ENCODE measurements around the gene LURAP1L.

Gene LURAP1L

DNA sequence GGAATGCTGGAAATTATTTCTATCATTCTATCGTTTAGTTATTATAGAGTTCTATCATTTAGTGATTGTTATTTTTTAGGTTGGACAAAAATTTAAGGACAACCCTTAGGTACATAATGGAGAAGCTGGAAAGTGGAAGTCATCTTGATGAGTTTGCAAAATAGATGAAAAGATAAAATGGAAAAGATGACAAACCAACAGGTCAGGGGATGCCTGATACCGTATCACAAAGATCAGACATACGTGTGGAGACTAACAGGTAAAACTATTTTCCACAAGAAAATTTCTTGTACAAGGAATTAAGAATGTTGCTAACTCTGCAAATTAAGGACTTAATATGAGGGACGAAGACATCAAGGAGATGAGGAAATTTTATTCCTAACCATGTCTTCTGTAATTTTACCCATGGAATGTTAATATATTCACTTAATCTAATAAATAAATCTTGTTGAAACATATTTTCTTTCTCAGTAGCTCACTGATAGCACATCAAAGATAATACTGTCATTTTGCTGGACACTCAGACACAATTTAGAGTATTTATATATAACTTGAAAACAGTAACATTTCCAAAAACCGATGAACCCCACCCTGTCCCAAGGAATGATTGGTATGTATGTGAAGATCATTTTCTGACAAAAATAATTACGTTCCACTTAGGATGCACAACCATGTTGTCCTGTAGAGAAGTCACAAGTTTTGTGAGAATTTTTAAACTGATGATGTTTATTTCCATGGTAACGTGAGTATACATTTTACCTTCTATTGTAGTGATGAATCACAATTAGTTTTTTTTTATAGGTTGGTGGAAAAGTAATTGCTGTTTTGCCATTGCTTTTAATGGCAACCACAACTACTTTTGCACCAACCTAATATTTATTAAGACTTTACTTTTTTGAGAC is 2.6 kb downstream of the LURAP1L start:
- no peak for DNase-seq

GRCh38 chr9:12778389-12778788 is 3.6 kb downstream of the LURAP1L start:
- DNase-seq, result no peak

GRCh38 chr9:12781226-12781733 is 6.5 kb downstream of the LURAP1L start:
- DNase-seq, result no peak

DNA sequence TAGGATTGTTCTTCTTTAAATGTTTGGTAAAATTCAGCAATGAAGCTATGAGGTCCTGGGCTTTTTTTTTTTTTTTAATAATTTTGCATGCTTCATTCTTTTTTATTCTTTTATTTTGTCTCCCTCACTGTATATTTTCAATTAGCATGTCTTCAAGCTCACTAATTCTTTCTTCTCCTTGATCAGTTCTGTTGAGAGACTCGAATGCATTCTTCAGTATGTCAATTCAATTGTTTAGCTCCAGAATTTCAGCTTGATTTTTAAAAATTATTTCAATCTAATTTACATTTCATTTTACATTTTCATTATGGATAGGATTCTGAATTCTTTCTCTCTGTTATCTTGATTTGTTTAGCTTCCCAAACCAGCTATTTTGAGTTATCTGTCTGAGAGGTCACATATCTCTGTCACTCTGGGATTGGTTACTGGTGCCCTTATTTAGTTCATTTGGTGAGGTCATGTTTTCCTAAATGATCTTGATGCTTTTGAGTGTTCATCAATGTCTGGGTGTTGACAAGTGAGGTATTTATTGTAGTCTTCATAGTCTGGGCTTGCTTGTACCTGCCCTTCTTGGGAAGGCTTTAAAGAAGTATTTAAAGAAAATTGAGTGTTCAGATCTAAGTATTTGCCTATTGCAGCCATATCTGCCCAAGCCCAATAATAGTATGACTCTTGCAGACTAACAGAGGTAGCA is 9.1 kb downstream of the LURAP1L start:
- no peak for DNase-seq

DNA sequence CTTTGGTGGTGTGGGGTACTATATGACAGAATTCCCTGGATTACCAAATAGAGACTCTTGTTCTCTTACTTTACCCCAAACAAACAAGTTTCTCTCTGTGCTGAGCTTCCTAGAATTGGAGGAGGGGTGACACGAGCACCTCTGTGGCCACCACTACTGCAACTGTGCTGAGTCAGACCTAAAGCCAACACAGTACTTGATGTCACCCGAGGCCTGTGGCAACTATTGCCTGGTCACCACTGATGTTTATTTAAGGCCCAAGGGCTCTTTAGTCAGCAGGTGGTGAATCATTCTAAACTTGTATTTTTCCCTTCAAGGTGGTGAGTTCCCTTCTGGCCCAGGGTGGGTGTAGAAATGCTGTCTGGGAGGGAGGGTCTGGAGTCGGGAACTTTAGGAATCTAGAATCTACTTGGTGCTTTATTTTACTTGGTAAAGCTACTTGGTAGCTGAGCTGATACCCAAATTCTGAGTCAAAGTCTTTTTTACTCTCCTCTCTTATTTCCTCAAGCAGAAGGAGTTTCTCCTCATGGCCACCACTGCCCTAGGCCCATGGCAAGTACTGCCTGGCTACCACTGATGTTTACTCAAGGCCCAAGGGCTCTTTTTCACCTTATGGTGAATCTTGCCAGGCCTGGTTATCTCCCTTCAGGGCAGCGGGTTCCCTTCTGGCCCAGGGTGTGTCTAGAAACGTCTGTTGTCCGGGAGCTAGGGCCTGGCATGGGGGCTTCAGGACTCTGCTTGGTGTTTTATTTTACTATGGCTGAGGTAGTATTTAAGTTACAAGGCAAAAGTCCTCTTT is 9.8 kb downstream of the LURAP1L start:
- DNase-seq, result peak; percentile 51

DNA sequence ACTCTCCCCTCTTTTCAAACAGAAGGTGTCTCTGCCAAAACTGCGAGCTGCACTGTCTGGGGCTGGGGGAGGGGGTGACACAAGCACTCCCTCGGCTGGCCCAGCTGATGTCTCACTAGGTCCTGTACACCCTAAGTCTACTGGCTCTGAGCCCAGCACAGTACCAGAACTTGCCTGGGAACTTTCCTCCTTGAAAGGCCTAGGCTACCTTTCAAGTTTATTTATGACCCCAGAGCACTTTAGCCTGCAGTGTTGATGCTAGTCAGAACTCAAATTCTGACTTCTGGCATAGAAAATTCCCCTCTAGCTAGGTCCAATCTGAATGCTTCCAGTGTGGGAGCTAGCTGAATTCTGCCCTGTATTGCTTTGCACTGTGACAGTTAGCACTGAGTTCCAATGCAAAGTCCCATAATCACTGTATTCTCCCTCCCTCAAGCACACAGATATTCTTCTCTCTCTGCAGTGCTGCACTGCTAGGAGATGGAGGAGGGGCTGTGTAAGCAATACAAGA is 10.5 kb downstream of the LURAP1L start:
- no peak for DNase-seq

GRCh38 chr9:12785941-12786340 is 11.1 kb downstream of the LURAP1L start:
- DNase-seq, result no peak

DNA sequence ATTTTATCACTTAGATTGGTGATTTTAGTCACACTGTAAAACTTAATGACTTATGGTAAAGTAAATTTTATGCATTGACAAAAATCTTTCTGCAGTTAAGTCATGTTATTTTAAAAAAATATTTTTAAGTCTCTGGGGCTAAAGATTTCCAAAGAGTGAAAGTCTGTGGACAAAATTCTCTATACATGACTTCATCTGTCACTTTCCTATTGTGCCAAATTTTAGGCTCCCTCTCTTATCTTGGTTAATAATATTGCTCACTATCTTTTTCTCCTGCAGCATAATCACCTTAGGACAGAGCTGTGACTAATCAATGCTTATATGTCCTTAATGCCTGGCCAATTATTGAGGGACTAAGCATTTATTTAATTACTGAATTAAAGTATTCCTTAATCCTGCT is 15.2 kb downstream of the LURAP1L start:
- DNase-seq, result no peak

- DNase-seq, result no peak
Observed at GRCh38 chr9:12790883-12791282, 16.1 kb downstream of the LURAP1L start.

GRCh38 chr9:12794101-12794799 is 19.4 kb downstream of the LURAP1L start:
- DNase-seq, result no peak

DNA sequence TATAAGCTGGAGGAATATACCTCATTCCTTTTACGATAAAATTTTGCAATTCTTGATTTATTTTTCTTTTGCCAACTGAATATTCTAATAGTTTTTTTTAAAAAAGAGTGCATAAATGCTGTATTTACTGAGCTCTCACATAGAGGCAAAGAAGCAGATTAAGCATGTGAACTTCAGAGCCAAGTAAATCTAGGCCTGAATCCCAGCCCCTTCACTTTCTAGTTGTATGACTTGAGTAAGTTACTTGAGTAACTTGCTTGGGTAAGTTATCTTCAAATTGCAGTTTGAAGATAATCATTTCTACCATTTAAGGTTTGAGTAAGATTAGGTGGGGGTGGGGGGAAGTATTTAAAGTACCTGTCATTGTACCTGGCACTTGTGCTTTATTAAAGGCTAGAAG is 21.8 kb downstream of the LURAP1L start:
- DNase-seq, result no peak

DNA sequence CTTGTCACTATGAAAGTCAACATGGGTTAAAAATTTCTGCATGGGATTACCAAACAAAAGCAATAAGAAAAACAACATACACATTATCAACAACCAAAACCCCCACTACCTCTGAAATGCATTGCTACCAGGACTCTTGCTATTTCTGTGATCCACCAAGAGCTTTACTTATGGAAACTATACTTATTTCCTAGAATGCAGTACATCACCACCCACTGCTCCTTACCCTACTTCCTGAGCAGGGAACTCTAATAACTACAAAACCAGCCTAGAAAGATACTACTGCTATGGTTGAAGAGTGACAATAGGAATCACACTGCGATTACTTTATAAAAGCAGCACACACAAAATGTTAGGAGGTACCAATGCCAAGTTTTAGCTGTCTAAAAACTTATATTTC is 22.2 kb downstream of the LURAP1L start:
- DNase-seq, result no peak

GRCh38 chr9:12798066-12798770 is 23.4 kb downstream of the LURAP1L start:
- DNase-seq, result no peak

GRCh38 chr9:12801187-12801586 is 26.4 kb downstream of the LURAP1L start:
- DNase-seq, result no peak

DNA sequence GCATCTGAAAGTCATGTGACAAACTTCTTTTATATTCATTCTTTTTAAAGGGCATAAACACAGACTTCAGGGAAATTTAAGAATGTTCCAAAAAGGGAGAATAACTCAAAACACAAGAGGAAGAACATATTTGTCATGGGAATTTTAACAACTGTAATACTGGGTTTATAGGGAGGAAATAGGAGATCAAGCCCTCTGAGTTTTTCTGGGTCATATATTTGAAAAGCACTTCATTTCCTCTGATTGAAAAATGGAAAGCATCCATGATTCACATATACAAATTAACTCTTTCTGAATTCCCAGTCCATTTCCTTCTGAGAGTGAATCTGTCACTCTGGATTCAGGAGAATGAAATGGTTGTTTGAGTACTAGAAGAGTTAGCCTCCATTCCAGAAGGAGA is 26.8 kb downstream of the LURAP1L start:
- DNase-seq, result no peak

GRCh38 chr9:12802093-12802492 is 27.3 kb downstream of the LURAP1L start:
- no peak for DNase-seq

DNA sequence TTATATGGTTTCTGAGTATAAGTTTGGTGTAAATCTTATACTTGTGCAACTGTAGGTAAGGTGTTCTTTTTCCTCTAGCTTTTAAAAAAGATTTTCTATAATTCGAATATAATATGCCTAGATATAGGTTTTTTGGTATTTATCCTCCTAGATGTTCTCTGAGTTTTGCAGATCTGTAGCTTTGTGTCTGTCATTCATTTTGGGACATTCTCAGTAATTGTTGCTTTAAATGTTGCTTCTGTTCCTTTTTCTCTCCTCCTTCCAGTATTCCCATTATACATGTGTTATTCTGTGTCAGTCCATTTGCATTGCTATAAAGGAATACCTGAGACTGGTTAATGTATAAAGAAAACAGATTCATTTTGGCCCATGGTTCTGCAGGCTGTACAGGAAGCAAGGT is 33.7 kb downstream of the LURAP1L start:
- no peak for DNase-seq

DNA sequence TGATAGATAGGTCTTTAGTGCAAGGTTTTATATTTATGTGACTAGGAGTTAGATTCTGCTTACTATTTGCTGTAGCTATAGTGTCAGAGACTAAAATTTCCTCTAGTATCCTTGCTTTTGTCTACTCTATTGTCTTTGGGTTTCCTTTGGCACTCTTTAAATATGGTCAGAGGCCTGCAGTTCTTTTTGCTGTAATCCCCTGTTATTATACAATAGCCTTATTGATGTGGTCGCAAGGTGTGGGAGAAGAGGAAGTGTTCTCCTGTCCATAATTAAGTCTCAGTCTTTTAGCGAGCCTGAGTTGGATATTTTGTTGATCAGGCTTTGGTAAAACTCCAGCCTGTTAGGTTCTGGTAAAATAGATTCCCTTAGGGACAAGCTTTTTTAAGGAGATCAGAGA is 34.9 kb downstream of the LURAP1L start:
- no peak for DNase-seq

DNA sequence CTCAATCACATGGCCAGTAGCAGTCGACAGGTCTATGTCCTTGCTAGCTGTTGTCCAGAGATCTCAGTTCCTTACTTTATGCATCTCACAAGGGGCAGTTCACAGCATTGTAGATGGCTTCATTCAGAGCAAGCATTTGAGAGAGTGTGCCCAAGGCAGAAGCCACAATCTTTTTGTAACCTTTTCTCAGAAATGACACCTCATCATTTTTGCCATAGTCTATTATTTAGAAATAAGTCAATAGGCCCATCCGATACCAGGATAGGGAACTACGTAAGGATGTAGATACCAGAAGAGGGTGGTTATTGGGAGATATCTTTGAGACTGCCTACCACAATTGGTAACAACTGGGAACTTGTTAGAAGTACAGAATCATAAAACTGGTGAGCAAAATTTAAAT is 37.1 kb downstream of the LURAP1L start:
- no peak for DNase-seq

GRCh38 chr9:12812710-12813109 is 37.9 kb downstream of the LURAP1L start:
- no peak for DNase-seq

DNA sequence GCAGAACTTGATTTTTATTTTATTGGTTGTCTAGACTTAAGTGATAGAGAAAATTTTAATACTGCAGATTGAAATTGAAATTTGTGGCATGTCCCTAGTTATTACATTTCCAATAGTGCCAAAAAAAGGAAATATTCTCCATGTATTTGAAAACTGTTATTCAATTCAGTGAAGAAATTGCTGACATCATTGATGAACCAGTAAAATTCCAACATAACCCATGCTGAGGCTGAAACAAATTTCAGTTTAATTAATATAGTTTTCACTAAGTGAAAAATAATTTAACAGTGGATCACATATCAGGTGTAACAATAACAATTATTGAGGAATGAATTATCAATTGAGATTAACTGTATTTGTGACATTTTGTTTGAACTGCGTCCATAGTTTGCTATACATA is 38.7 kb downstream of the LURAP1L start:
- DNase-seq, result no peak

All from DMS153 (cell line).